Cardiac muscle cell (in vitro differentiated cells and primary cell): ENCODE measurements around the gene RNF186. TPM values are rescaled to one million over a fixed set of nuclear protein-coding genes. Genes with fewer than 3 reads are reported as not detected.

ENCODE experiments used
- DNase-seq, 2 donors: peaks; one replicate each; pipeline versions ENCODE4 v3.0.0 to v3.0.0-alpha.2; 2010 to 2017; ENCODE audit warnings: low read depth in 1 of 2, low spot score in 1 of 2
- H3K27ac ChIP-seq: fragments of 200-600 bp; sonication (generic); 2 replicates; pipeline ENCODE4 v1.5.1; 2016
- H3K27me3 ChIP-seq: fragments of 200-600 bp; sonication (generic); 2 replicates; pipeline ENCODE4 v1.6.0; 2016; ENCODE audit warnings: control low read depth
- H3K36me3 ChIP-seq: fragments of 200-600 bp; sonication (generic); 2 replicates; pipeline ENCODE4 v1.5.1; 2016; ENCODE audit warnings: control low read depth
- H3K4me1 ChIP-seq: fragments of 200-600 bp; sonication (generic); 2 replicates; pipeline ENCODE4 v1.8.1; 2017; ENCODE audit warnings: low read depth, mild to moderate bottlenecking, mixed run types
- H3K4me3 ChIP-seq: fragments of 200-600 bp; sonication (generic); 2 replicates; pipeline ENCODE4 v1.5.1; 2016; ENCODE audit warnings: mild to moderate bottlenecking
- H3K9me3 ChIP-seq: fragments of 200-600 bp; sonication (generic); 2 replicates; pipeline ENCODE4 v1.5.1; 2017; ENCODE audit warnings: low read depth, mild to moderate bottlenecking, control low read depth
- CTCF ChIP-seq: IDR thresholded peaks from 2 replicates; pipeline ENCODE4 v1.5.1; 2012; ENCODE audit warnings: low read depth, mild to moderate bottlenecking, low read length
- polyA plus RNA-seq: library from polyadenylated mRNA; unstranded; fragments of >200 nt; fragmentation: Nextera tagmentation; extraction: Ambion mirVana; gene quantifications from 2 replicates; pipeline ENCODE4 v1.2.1, GENCODE V29; 2016
- total RNA-seq: library from RNA; depleted of rRNA; stranded (reverse); fragments of >200 nt; gene quantifications from 2 replicates; pipeline ENCODE4 v1.2.3, GENCODE V29; 2016

Gene RNF186
- total and polyA plus RNA-seq, 2 experiments from 2014 or later: not detected

- DNase-seq: no peak
- peaks cover 13% of the 10 kb centered on the region for H3K4me1 ChIP-seq
- H3K9me3 ChIP-seq: no peaks in the 10 kb centered on the region
- H3K27ac ChIP-seq: no peak overlapping the region
- no peak overlapping the region for H3K4me3 ChIP-seq
- peaks cover 15% of the 10 kb centered on the region for H3K27me3 ChIP-seq
- no peak for TF ChIP-seq CTCF
- no peaks in the 10 kb centered on the region for H3K36me3 ChIP-seq
Observed at GRCh38 chr1:19764848-19765247, 50.2 kb downstream of the RNF186 start.

Other genes with a start within 250 kb of the RNF186 start
- gene NBL1, start 171.0 kb downstream of the RNF186 start, total RNA-seq: 1.4 and 3.3 TPM in 2 replicates
- 1.9 and 3.3 TPM in 2 replicates for gene NBL1, start 171.0 kb downstream of the RNF186 start, polyA plus RNA-seq
- not detected in 2 replicates for gene HTR6, start 150.4 kb downstream of the RNF186 start, total RNA-seq
- gene HTR6, start 150.4 kb downstream of the RNF186 start, polyA plus RNA-seq: not detected in 2 replicates
- 2.2 and 2.6 TPM in 2 replicates for gene TMCO4, start 15.4 kb downstream of the RNF186 start, total RNA-seq
- gene TMCO4, start 15.4 kb downstream of the RNF186 start, polyA plus RNA-seq: 1.3 and 2.5 TPM in 2 replicates
- gene OTUD3, start 67.1 kb upstream of the RNF186 start, total RNA-seq: 3.5 and 5.6 TPM in 2 replicates
- gene OTUD3, start 67.1 kb upstream of the RNF186 start, polyA plus RNA-seq: 1.3 and 1.9 TPM in 2 replicates
- not detected in 2 replicates for gene PLA2G2E, start 108.3 kb upstream of the RNF186 start, total RNA-seq
- gene PLA2G2E, start 108.3 kb upstream of the RNF186 start, polyA plus RNA-seq: not detected in 2 replicates
- not detected in 2 replicates for gene PLA2G2A, start 164.3 kb upstream of the RNF186 start, total RNA-seq
- 1.5 TPM in 1 of 2 replicates, not detected in the other for gene PLA2G2A, start 164.3 kb upstream of the RNF186 start, polyA plus RNA-seq